Spleen (tissue), 7 donors: ENCODE results near the gene LIF.

ENCODE experiments used
- CTCF ChIP-seq, 11 experiments: fragments of 200-600 bp in 7 of 11; fragments of 450-650 bp in 4 of 11; sonication (generic) in 4 of 11; IDR thresholded peaks in 8 of 11; conservative IDR thresholded peaks in 3 of 11; 1 replicate in 7 of 11; 2 replicates in 4 of 11; pipeline versions ENCODE4 v1.4.0 to v1.8.0; 2016 to 2021; ENCODE audit warnings: antibody characterized with exemption in 11 of 11, inconsistent platforms in 4 of 11, mild to moderate bottlenecking in 1 of 11
- POLR2A ChIP-seq, 3 donors: fragments of 450-650 bp; IDR thresholded peaks; one replicate each; pipeline ENCODE4 v1.5.1; 2017; ENCODE audit warnings: antibody characterized with exemption in 3 of 3, mild to moderate bottlenecking in 1 of 3
- donor health status: DM: no; HTN: no; CAD: no; lungs with moderate emphysema.
- donor health status: DM: no; HTN: no; CAD: no.
- donor health status: DM: no; HTN: no; CAD: no.

- TF ChIP-seq CTCF (IDR thresholded peaks at IDR 0.05 in 8 of 11, conservative IDR thresholded peaks at IDR 0.05 in 3 of 11) (no peak), POLR2A (IDR thresholded peaks at IDR 0.05) (no peak)
Measured at GRCh38 chr22:30204015-30204741, 42.4 kb downstream of the LIF start.
